ENCODE results near the gene CTAG2.

DNA sequence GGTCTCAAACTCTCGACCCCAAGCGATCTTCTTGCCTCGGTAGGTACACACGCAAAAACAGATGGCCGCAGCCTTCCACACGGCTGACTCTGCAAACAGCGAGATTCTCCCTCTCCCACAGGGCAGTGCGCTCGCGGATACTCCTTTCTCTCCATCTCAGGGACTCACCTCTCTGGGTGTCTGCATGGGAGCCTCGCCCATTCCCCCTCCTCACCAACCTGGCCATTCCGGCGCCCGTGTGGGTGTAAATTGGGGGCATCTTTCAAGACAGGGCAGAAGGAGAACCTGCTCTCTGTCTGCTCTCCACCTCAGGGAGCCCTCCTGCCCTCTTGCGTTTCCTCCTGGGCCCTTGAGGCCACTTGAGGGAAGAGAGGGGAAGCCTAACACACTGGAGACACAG, 4.4 kb downstream of the CTAG2 start:
- no peak for TF ChIP-seq POLR2A (IDR thresholded peaks at IDR 0.05; ENCODE audit: low read depth)
- TF ChIP-seq, protein P1, sequence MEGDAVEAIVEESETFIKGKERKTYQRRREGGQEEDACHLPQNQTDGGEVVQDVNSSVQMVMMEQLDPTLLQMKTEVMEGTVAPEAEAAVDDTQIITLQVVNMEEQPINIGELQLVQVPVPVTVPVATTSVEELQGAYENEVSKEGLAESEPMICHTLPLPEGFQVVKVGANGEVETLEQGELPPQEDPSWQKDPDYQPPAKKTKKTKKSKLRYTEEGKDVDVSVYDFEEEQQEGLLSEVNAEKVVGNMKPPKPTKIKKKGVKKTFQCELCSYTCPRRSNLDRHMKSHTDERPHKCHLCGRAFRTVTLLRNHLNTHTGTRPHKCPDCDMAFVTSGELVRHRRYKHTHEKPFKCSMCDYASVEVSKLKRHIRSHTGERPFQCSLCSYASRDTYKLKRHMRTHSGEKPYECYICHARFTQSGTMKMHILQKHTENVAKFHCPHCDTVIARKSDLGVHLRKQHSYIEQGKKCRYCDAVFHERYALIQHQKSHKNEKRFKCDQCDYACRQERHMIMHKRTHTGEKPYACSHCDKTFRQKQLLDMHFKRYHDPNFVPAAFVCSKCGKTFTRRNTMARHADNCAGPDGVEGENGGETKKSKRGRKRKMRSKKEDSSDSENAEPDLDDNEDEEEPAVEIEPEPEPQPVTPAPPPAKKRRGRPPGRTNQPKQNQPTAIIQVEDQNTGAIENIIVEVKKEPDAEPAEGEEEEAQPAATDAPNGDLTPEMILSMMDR (IDR thresholded peaks at IDR 0.05): no peak

Measured in esophagus muscularis mucosa (tissue), 3 donors.